Activated CD8-positive, alpha-beta memory T cell treated with anti-CD3 and anti-CD28 coated beads for 36 hours (primary cell): ENCODE measurements around the gene SDR39U1. TPM values are rescaled to one million over a fixed set of nuclear protein-coding genes. Genes with fewer than 3 reads are reported as not detected.

Source experiments
- CTCF ChIA-PET: fragments of 350-600 bp; sonication (Branson Sonifier 250); formaldehyde crosslinking; loops from one replicate; lab custom pipeline; 2021; ENCODE audit warnings: antibody characterized with exemption; lab: Charles Lee
- POLR2A ChIA-PET: fragments of 350-600 bp; sonication (Branson Sonifier 250); formaldehyde crosslinking; loops from one replicate; lab custom pipeline; 2021; ENCODE audit warnings: antibody characterized with exemption; lab: Charles Lee
- total RNA-seq, 2 experiments: library from RNA; stranded (reverse); gene quantifications; one replicate each; pipeline ENCODE4 v1.2.3, GENCODE V29; 2021

Gene SDR39U1
- total RNA-seq, 2 experiments from 2014 or later: 53.2 to 59.0 TPM

DNA sequence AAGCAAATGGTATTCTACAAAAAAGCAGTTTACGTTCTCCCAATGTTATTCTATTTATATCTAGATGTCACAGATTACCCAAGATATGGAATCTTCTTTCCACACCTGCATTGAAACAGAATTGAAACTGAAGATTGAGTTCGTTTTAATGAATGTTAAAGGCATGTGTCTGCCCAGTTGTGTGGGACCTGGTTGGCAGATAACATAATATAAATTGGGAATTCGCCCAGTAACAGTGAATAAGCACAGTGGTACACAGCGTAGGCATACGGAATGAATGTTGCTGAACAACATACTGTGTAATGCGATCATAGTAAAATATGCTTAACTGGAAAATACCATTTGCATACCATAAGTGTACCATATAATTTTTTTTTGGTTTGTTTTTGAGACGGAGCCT, 8.5 kb downstream of the SDR39U1 start:
- POLR2A ChIA-PET: no interaction called here

DNA sequence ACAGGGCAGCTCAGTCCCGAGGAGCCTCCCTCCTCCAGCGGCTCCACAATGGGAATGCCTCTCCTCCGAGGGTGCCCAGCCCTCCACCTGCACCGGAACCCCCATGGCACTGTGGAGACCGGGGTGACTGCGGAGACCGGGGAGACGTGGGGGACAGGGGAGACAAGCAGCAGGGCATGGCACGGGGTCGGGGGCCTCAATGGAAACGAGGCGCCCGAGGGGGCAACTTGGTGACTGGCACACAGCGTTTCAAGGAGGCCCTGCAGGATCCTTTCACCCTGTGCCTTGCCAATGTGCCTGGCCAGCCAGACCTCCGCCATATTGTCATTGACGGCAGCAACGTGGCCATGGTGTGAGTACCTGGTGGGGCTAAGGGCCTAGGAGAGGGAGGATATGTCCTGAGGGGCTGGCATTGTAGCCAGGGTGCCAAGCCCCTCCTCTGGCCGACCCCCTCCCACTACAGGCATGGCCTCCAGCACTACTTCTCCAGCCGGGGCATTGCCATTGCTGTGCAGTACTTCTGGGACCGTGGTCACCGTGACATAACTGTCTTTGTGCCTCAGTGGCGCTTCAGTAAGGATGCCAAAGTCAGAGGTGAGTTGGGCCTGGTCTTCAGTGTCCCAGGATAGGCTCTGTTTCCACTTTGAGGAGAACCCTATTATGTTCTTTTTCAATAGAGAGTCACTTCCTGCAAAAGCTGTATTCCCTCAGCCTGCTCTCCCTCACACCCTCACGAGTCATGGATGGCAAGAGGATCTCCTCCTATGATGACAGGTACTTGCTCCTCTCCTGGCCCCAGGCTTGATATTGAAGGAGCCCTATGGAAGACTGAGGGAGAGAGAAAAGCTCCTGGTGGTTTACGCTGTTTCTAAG, 10.1 kb downstream of the SDR39U1 start:
- ChIA-PET POLR2A (interaction anchor here (0.6 to 3.0 kb wide), 9 partner anchors 9 to 199 kb away, joined by 3 to 37 read pairs (median 5); partner anchors contain the start of genes ADCY4, SDR39U1 and TINF2), CTCF (interaction anchor here (0.8 to 11.3 kb wide), 24 partner anchors 7 to 314 kb away, joined by 3 to 334 read pairs (median 6); partner anchors contain the start of genes ADCY4, CIDEB, LTB4R and LTB4R2)

More for the DNA sequence above, 8.5 kb downstream of the SDR39U1 start:
- CTCF ChIA-PET: interaction anchor here (11.3 kb wide), 1 partner anchor 101 kb away, joined by 334 read pairs; the partner anchor contains the start of genes ADCY4 and RIPK3

DNA sequence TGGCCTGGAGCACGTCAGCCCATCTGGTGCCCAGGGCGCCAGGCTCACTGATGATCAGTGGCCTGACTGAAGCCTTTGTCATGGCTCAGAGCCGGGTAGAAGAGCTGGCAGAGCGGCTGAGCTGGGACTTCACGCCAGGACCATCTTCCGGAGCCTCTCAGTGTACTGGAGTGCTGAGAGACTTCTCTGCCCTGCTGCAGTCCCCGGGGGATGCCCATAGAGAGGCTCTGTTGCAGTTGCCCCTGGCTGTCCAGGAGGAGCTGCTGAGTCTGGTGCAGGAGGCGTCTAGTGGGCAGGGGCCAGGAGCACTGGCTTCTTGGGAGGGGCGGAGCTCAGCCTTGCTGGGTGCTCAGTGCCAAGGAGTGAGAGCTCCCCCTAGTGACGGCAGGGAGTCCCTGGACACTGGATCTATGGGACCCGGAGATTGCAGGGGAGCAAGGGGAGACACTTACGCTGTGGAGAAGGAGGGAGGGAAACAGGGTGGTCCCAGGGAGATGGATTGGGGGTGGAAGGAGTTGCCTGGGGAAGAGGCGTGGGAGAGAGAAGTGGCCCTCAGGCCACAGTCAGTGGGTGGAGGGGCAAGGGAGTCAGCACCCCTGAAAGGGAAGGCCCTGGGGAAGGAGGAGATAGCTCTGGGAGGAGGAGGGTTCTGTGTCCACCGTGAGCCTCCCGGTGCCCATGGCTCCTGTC, 10.9 kb downstream of the SDR39U1 start:
- ChIA-PET POLR2A (interaction anchor here (0.5 to 3.0 kb wide), 13 partner anchors 10 to 249 kb away, joined by 3 to 37 read pairs (median 4); partner anchors contain the start of genes ADCY4, LTB4R, RIPK3 and SDR39U1), CTCF (interaction anchor here (0.5 to 11.3 kb wide), 30 partner anchors 8 to 443 kb away, joined by 3 to 334 read pairs (median 4); partner anchors contain the start of genes ADCY4, CIDEB, DHRS4L2 and LTB4R)

DNA sequence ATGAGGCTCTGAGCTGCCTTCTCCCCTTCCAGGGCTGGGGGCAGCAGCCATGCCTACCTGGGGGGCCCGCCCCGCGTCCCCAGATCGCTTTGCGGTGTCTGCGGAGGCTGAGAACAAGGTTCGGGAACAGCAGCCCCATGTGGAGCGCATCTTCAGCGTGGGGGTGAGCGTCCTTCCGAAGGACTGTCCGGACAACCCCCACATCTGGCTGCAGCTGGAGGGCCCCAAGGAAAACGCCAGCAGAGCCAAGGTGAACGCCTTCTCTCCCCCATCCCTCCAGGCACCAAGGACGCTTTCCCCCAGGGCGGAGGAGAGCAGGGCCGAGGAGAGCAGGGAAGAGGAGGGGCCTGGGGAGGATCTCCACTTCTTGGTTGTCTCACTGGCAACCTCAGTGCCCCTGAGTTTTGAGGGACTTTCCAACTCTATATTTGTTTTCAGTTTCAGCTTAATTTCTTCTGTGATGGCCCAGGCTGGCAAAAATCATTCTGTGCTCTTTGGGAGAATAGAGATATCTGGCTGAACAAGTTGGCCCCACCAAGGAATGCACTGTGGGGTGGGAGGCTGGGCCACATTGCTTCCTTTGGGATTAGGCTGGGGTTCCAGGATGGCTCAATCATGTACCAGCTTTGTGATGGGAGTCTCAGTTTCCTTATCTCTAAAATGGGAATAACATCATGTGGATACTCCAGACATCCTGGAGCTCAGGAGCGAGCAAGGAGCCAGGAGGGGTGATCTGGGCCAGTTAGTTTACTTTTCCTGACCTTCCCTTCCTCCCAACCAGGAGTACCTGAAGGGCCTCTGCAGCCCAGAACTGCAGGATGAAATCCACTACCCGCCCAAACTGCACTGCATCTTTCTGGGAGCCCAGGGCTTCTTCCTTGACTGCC, 11.7 kb downstream of the SDR39U1 start:
- ChIA-PET POLR2A (interaction anchor here (0.5 to 3.0 kb wide), 21 partner anchors 11 to 280 kb away, joined by 3 to 37 read pairs (median 4); partner anchors contain the start of genes ADCY4, LTB4R, RIPK3 and SDR39U1), CTCF (interaction anchor here (0.5 to 11.3 kb wide), 30 partner anchors 8 to 313 kb away, joined by 3 to 334 read pairs (median 4); partner anchors contain the start of genes ADCY4, CHMP4A, CIDEB and LTB4R)

DNA sequence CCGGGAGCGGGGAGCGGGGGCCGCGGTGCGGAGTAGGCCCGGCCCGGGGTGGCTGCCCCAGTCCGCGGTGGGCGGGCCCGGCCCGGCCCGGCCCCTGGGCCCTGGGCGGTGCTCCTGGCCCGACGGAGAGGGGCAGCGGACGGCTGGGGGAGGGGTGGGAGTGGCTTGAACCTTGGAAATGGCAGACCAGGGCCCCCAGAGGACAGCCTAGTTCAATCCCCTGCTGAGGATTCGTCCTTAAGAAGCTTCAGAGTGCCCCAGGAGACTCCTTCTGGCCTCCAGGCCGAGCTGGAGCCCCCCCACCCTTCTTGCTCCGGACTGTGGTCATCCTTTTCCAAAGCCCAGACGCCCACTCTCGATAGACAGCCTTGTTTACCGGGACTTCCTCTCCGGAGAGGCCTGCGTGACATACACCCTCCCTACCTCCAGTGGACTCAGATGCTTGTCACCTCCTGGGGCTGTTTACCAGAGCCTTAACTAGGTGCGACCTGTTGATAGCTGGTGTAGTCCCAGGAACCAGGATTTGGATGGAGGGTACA, 12.4 kb downstream of the SDR39U1 start:
- ChIA-PET CTCF (interaction anchor here (0.7 to 11.3 kb wide), 11 partner anchors 9 to 217 kb away, joined by 3 to 334 read pairs (median 10); partner anchors contain the start of genes ADCY4, CHMP4A, CIDEB and LTB4R), POLR2A (interaction anchor here (0.8 to 3.0 kb wide), 13 partner anchors 11 to 280 kb away, joined by 3 to 37 read pairs (median 4); partner anchors contain the start of genes ADCY4, LTB4R, RIPK3 and SDR39U1)

DNA sequence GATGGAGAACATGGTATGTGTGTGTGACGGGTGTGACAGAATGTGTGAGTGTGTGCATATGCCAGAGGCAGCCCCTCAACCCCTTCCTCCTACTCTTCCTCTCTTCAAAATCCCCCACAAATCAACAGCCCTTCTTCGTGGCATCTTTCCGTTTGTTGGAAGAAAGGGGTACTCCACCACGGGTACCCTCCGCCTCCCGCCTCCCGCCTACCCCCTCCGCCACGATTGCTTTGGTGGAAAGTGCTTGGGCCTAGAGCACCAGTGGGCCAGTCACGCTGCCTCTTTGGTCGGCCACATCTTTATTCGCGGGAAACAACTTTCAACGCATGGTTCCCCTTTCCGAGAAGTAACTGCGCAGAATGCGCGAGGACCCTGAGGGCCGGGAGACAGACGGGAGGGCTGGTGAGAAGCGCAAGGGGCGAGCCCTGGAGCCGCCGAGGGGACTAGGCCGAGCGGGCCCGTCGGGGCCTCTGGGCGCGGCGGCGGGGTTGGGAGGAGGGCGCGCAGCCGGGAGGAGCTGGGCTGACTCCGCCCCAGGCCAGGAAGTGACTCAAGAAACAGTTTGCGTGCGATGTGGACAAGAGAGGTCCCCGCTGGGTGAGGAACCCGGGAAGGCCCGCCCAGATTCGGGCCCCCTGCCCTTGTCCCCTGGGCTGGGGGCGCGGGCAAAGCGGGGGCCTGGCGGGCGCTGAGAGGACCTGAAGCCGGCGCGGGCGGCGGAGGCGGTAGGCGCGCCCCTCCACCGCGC, 13.0 kb downstream of the SDR39U1 start, which contains the start of the genes CBLN3 and KHNYN:
CBLN3 (minus strand) TSS at position 274 of the 748 bp plus-strand sequence. CDS start 614 bp downstream, outside the sequence.
KHNYN (plus strand) TSS at position 560 of the 748 bp plus-strand sequence. CDS start 777 bp downstream, outside the sequence.
- CTCF ChIA-PET: interaction anchor here (1.0 to 11.3 kb wide), 8 partner anchors 10 to 216 kb away, joined by 3 to 334 read pairs (median 22); partner anchors contain the start of genes ADCY4, CHMP4A, CIDEB and LTB4R
- POLR2A ChIA-PET: interaction anchor here (1.0 to 3.0 kb wide), 10 partner anchors 12 to 281 kb away, joined by 3 to 37 read pairs (median 4); partner anchors contain the start of genes ADCY4, RIPK3 and SDR39U1

DNA sequence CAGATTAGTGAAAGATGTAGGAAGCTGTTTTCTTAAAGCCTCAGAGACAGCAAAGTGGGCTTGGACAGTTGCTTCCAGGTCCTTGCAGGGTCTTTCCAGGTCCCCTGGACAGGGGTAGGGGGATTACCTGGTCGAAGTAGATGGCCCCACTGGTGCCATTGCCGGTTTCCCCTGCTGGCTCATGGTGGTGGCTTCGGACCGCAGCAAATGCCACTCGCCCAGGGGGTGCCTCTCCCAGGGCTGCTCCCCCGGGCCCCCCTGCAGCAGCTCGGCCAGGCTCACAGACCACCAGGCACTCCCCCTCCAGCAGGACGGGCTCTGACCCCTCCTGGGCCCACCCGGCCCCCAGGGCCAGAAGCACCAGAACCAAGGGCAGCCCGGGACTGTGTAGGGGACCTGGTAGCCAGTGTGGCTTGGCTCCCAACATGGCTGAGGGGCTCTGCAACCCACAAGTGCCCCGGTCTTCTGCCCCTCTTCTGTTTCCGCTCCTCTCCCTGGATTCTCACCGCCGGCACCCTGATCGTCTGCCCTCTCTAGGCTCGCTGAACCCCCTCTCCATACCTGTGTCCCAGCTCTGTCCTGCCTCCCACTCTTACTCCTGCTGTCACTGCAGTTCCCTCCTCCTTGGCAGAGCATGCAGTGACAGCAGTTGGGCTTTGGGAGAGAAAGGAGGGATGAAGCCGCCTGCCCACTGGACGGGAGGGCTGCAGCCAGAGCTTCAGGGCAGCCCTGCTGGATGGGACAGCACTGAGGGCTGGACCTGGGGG, 13.8 kb downstream of the SDR39U1 start:
- ChIA-PET POLR2A (no interaction called here), CTCF (interaction anchor here (0.5 to 11.3 kb wide), 5 partner anchors 13 to 868 kb away, joined by 3 to 334 read pairs (median 16); partner anchors contain the start of genes ADCY4, RIPK3, SDR39U1 and TINF2)

DNA sequence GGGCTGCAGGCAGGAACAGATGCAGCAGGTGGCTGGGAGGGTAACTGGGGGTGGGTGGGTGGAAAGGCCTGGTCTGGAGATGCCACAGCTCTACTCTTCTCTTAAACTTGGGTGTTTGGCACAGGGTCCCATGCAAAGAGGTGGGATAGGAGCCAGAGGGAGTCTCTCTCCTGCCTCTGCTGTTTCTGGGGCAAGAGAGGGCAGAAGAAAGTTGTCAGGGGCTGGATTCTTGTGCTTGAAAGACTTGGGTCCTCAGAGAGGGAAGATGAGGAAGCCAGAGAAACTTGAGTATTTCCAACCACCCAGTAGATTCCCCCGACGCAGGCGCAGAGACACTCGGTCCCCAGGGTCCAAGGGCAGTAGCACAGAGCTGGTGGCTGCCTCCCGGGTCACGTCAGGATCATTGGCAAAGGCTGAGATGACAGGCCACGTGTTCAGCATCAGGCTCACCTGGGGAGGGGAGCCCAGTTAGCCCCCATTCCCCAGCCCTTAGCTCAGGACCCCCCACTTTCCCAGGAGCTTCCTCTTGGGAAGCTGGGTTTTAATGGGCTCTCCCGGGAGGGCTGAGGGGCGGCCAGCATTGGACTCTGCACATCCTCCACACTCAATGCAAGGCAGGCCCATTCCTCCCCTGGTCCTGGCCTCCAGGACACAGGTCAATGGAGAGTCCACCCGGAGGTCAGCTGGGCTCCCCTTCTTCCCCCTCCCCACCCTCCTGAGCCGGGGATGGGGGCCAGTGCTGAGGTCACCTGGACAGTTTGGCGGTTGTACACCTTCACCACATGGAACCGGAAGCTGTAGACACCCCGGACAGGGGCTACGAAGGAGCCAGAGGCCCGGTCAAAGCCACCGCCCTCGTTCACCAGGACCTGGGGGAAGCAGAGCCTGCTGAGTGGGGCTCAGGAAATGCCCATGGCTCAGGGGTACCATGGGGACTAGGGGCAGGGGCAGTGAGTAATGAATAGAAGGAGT, 14.8 kb downstream of the SDR39U1 start:
- POLR2A ChIA-PET: no interaction called here

DNA sequence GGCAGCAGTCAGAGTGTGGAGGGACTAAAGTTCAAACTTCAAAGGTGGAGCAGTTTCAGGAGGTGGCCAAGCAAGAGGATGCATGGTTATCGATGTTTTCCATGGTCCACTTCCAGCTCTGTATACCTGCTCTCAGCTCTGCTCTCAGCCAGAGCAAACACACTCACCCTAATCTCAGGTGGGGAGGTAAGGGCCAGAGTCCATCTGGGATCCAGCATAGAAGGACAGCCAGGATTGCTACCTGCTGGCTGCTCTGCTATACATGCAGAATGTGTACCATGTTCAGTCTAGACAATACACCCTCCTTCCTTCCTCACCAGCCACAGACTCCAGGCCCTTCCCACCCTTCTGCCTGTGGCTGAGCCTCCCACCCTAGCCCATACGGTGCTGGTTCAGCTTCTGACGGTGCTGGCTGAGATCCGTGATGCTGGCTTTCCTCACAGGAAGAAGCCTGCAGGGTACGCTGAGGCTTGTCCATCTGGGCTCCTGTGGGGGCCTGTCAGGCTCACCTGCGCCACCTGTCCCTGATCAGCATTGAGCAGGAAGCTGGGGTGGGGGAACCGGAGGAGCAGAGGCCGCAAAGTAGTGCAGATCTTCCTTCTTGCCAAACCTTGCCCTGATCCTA, 15.6 kb downstream of the SDR39U1 start:
- ChIA-PET POLR2A (no interaction called here), CTCF (interaction anchor here (1.4 to 11.3 kb wide), 2 partner anchors 10 to 94 kb away, joined by 5 to 334 read pairs; partner anchors contain the start of genes ADCY4 and RIPK3)

More for the DNA sequence above, 14.8 kb downstream of the SDR39U1 start:
- CTCF ChIA-PET: interaction anchor here (1.4 to 11.3 kb wide), 2 partner anchors 9 to 95 kb away, joined by 5 to 334 read pairs; partner anchors contain the start of genes ADCY4 and RIPK3

DNA sequence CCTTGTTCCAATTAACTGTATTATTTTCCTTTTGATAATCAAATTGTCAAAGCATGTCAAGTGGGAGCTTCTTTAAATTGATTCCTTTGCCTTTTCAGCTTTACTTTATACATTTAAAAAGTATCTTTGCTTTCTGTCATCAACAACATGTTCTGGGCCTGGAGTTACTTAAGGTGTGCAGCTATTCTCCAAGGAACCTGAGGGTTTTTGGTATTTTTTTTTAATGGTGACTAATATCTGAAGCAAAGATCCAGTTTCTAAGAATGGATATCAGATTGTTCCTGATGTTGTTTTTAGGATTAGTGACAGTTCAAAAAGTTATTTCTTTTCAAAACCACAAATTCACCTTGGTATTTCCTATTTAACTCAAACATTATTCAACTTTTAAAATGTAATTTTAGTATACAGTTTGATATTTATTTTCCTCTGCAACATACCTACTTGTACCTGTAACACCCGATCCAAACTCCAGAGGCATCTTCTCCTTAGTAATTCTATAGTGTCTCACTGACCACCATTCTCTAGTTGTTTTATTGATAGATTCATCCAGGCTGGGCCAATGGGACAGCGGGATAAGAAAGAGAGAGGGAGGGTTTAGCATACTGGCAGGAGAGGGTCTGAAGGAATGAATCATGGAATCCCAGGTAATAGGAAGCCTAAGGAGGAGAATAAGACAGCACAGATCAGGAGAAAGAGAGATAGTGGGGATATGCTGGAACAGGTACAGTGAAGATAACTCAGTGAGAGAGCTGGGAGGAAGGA, 16.2 kb downstream of the SDR39U1 start:
- POLR2A ChIA-PET: no interaction called here
- CTCF ChIA-PET: interaction anchor here (1.3 to 1.4 kb wide), 2 partner anchors 10 to 106 kb away, joined by 3 to 5 read pairs; no protein-coding TSS in a partner anchor

DNA sequence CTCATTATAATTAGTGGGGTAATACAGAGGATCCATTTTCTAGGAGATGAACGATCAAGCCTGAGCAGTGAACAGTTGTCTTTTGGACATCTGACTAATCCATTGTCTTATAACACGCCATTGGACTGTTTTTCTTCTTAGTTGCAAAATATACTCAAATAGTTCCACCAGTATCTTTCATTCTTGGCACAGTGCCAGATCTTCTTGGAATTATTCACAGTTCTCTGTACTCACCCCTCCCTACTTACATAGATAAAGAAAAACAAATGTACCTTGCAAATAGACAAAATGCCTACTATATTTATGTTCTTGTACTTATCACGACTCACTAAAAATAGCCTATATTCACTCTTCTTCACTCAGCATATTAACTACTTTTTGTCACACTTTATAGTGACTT, 16.9 kb downstream of the SDR39U1 start:
- ChIA-PET CTCF (interaction anchor here (1.0 to 1.3 kb wide), 2 partner anchors 10 to 106 kb away, joined by 3 read pairs; no protein-coding TSS in a partner anchor), POLR2A (no interaction called here)

DNA sequence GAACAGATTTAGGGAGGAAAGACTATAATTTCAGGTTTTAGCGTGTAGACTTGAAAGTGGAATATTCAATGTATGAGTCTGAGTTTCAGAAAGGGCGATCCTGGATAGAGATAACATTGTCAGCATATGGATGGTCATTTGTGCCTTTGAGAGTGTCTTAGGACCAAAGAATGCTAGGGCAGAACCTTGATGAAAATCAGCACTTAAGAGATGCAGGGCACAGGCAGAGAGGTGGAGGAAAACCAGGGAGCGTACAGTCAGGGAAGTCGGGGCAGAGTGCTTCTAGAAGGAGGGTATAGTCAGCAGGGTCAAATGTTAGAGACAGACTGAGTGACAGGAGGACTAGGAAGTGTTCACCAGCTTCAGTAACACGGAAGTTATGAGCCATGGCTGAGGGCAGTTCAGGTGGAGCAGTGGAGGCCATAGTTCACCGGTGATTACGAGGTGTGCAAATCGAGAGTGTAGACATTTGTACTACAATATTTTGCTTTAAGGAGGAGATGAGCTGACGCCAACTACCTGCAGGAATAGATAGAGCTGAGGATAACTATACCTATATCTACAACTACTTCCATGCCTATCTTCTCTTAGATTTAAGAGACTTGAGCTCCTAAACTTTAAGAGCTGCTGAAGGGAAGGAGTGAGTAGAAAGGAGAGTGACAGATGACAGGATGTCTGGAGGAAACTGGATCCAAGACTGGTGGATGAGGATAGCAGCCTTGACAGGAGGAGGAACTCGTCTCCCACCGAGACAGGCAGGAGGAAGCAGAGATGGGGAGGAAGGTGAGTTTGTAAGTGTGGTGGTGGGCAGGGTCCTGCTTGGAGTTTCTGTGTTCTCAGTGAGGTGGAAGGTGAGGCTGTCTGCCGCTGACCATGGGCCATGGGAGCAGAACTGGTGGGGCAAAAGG, 19.6 kb downstream of the SDR39U1 start:
- CTCF ChIA-PET: interaction anchor here (0.6 to 2.3 kb wide), 6 partner anchors 9 to 91 kb away, joined by 3 to 8 read pairs (median 5); no protein-coding TSS in a partner anchor
- POLR2A ChIA-PET: interaction anchor here (1.1 kb wide), 1 partner anchor 90 kb away, joined by 3 read pairs; no protein-coding TSS in a partner anchor
